GM06990 (cell line): ENCODE data around the gene CAMK2G.

Experiments
- DNase-seq: peaks from one replicate; pipeline ENCODE4 v3.0.0-alpha.2; 2011; ENCODE audit not compliant: insufficient read length; ENCODE audit errors: extremely low read depth
- H3K27me3 ChIP-seq: replicated peaks from 2 replicates; pipeline ENCODE4 v1.6.0; 2011; ENCODE audit warnings: low read length; ENCODE audit not compliant: control insufficient read depth, insufficient read depth
- H3K36me3 ChIP-seq: 2 replicates; pipeline ENCODE4 v1.5.1; 2011; ENCODE audit warnings: low read length; ENCODE audit not compliant: control insufficient read depth, insufficient read depth
- H3K4me3 ChIP-seq: replicated peaks from 2 replicates; pipeline ENCODE4 v1.5.1; 2011; ENCODE audit warnings: low read depth, mild to moderate bottlenecking, control low read depth, low read length
- TF ChIP-seq, protein P1 (sequence below): IDR thresholded peaks from 2 replicates; pipeline ENCODE4 v1.5.1; 2011; ENCODE audit warnings: low read length, control low read depth, mild to moderate bottlenecking, inconsistent platforms; ENCODE audit not compliant: insufficient read depth, poor library complexity, severe bottlenecking

The CAMK2G gene

DNA sequence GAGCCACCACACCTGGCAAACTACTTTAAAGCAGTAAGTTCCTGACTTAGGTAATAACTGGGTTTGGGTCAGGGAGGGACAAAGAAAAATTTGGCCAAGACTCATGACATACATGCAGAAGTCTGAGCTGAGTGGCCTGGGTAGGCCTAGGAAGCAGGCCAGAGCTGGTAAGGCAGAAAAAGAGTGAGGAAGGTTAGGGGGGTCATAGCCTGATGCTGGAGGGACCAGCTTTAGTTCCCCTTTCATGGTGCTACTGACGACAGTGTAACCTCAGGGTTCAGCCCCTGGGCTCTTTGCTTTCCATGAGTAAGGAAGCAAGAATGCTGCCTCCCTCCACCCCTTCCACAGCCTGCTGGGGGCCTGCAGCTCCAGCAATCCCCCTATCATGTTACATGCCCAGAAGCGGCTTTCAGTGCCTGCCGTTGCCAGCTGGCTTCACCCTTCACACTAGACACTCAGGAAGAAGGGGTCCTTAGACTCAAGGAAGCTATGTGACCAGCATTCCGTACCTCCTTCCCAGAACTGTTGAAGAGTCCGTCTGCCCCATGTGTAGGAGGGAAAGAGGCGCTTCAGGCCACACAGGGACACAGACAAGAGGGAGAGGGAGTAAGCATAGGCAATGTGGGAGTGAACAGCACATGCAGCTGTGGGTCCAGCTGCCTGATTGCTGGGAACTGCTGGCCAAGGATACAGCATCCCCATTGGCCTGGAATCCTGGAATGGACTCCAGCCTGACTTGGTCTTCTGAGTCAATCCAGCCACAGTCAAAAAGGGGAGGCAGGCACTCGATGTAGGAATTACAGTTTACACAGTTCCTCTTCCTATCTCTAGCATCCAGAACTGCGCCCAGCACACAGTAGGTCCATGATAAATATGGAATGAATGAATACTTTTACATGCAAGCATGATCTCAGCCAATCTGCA lies 32.4 kb upstream of the CAMK2G start:
- H3K36me3 ChIP-seq: no peaks in the 10 kb centered on the region
- no peak overlapping the region for H3K4me3 ChIP-seq
- peaks cover under 1% of the 10 kb centered on the region for H3K27me3 ChIP-seq
- DNase-seq: no peak
- TF ChIP-seq, protein P1, sequence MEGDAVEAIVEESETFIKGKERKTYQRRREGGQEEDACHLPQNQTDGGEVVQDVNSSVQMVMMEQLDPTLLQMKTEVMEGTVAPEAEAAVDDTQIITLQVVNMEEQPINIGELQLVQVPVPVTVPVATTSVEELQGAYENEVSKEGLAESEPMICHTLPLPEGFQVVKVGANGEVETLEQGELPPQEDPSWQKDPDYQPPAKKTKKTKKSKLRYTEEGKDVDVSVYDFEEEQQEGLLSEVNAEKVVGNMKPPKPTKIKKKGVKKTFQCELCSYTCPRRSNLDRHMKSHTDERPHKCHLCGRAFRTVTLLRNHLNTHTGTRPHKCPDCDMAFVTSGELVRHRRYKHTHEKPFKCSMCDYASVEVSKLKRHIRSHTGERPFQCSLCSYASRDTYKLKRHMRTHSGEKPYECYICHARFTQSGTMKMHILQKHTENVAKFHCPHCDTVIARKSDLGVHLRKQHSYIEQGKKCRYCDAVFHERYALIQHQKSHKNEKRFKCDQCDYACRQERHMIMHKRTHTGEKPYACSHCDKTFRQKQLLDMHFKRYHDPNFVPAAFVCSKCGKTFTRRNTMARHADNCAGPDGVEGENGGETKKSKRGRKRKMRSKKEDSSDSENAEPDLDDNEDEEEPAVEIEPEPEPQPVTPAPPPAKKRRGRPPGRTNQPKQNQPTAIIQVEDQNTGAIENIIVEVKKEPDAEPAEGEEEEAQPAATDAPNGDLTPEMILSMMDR: no peak

DNA sequence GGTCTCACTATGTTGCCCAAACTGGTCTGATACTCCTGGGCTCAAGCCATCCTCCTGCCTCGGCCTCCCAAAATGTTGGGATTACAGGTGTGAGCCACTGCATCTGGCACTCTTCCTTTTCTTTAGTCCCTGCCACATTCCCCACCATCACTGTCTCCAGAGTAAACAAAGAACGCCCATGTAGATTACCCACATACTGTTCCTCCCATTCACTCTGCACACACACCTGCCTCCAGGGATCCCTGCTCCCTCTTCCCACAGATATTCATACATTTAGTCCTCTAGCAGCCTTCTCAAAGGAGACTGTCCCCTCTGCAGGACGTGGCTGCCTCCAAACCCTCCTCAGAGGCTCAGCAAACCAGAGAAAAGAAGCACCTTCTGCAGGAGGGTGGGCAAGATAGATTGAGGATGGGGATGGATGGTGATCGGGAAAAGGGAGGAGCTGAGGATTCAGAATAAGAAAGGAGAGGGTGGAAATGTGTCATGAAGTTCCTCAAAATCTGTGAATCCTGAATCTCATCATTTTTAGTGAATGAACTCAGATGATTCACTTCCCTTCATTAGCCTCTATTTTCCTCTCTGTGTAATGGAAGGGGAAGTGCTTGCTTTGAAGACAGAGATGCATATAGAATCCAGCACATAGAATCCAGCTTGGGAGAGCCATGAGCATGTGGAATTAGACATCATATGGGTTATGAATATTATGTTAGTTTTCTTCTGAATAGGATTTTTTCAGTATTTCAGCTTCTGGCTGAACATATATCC lies 31.1 kb upstream of the CAMK2G start:
- TF ChIP-seq, protein P1: no peak
- H3K36me3 ChIP-seq: no peaks in the 10 kb centered on the region
- H3K4me3 ChIP-seq: no peak overlapping the region
- DNase-seq: no peak
- H3K27me3 ChIP-seq: no peaks in the 10 kb centered on the region; the same call in 1 of the 2 replicates

DNA sequence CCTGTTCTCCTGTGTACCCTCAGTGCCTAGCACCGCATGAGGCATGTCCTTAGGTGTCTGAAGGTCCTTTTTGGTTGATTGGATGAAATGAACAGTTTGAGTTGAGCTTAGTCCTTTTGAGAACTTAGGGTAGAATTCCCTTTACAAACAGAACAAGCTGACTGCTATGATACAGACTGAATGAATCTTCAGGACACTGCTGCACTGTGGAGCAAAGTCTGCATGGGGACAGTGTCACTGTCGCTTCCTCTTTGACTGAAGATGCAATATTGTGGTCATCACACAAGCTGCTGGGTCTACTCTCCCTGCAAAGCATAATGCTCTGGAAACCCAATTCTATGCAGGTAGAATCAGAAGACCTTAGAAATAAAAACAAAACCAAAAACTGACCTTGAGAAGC lies 28.0 kb upstream of the CAMK2G start:
- no peak overlapping the region for H3K4me3 ChIP-seq
- TF ChIP-seq, protein P1: no peak
- no peak for DNase-seq
- H3K27me3 ChIP-seq: no peaks in the 10 kb centered on the region
- no peaks in the 10 kb centered on the region for H3K36me3 ChIP-seq

DNA sequence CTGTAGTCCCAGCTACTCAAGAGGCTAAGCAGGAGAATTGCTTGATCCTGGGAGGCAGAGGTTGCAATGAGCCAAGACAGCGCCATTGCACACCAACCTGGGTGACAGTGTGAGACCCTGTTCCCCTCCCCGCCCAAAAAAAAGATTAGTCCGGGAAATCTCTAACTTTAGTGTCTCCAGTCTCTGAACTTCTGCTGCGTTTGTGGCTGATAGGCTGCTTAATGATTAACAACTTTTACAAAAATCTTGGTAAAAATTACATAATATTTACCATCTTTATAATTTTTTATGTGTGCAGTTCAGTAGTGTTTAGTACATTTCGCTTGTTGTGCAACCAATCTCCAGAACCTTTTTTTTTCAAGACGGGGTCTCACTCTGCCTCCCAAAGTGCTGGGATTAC lies 26.9 kb upstream of the CAMK2G start:
- H3K36me3 ChIP-seq: no peaks in the 10 kb centered on the region
- no peak for DNase-seq

DNA sequence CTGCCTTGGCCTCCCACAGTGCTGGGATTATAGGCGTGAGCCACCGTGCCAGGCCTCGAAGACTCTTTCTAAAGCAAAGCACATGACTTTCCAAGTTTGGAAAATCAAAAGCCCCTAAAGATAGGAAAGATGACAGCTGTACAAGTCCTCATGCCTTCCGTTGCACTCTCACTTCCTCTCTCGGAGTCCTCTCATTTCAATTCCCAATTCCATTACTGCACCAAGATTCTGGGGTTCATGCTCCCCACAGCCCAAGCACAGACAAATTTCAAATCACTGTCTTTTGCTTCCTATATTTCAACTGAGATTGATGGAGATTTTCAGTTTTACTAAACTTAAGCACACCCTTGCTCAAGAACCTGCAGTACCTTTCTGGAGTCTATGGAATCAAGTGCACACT lies 25.7 kb upstream of the CAMK2G start:
- DNase-seq: no peak
- Histone ChIP-seq H3K27me3 (no peaks in the 10 kb centered on the region), H3K36me3 (no peaks in the 10 kb centered on the region), H3K4me3 (no peak overlapping the region)
- TF ChIP-seq, protein P1: no peak

More for the DNA sequence above, 26.9 kb upstream of the CAMK2G start:
- TF ChIP-seq, protein P1: no peak
- Histone ChIP-seq H3K27me3 (no peaks in the 10 kb centered on the region), H3K4me3 (no peak overlapping the region)
